DND-41 (cell line): Measurements from ENCODE around the gene LRTM2.

Source experiments
- CTCF ChIP-seq: IDR thresholded peaks from 2 replicates; pipeline ENCODE4 v1.5.1; 2012; ENCODE audit warnings: borderline replicate concordance, low read length, moderate library complexity, mild to moderate bottlenecking; ENCODE audit not compliant: poor library complexity, severe bottlenecking; ENCODE audit errors: extremely low read depth
- EZH2 ChIP-seq: IDR thresholded peaks from 3 replicates; pipeline ENCODE4 v1.6.1; 2012; ENCODE audit warnings: borderline replicate concordance, low read depth, mild to moderate bottlenecking, moderate library complexity, low read length, inconsistent platforms; ENCODE audit not compliant: severe bottlenecking

- TF ChIP-seq CTCF (no peak), EZH2 (no peak)
Observed at GRCh38 chr12:1799882-1800400, 20.4 kb upstream of the LRTM2 start.
